ENCODE results near the gene PITPNC1. TPM values are rescaled to one million over a fixed set of nuclear protein-coding genes. Genes with fewer than 3 reads are reported as not detected.

PITPNC1 gene
- total RNA-seq, 1 donor from 2014 or later: 28.7 TPM

- peaks cover 3% of the 10 kb centered on the region for H3K36me3 ChIP-seq (ENCODE audit: control insufficient read depth, insufficient read depth, low read length)
- TF ChIP-seq, protein P1, sequence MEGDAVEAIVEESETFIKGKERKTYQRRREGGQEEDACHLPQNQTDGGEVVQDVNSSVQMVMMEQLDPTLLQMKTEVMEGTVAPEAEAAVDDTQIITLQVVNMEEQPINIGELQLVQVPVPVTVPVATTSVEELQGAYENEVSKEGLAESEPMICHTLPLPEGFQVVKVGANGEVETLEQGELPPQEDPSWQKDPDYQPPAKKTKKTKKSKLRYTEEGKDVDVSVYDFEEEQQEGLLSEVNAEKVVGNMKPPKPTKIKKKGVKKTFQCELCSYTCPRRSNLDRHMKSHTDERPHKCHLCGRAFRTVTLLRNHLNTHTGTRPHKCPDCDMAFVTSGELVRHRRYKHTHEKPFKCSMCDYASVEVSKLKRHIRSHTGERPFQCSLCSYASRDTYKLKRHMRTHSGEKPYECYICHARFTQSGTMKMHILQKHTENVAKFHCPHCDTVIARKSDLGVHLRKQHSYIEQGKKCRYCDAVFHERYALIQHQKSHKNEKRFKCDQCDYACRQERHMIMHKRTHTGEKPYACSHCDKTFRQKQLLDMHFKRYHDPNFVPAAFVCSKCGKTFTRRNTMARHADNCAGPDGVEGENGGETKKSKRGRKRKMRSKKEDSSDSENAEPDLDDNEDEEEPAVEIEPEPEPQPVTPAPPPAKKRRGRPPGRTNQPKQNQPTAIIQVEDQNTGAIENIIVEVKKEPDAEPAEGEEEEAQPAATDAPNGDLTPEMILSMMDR (IDR thresholded peaks at IDR 0.05; ENCODE audit: insufficient read depth, low read length, severe bottlenecking): peak; percentile 29
- no peak overlapping the region for H3K4me3 ChIP-seq (ENCODE audit: low read depth, low read length)
- FAIRE-seq (no peak), DNase-seq (ENCODE audit: low read depth) (no peak)
- no peaks in the 10 kb centered on the region for H3K27me3 ChIP-seq (ENCODE audit: control insufficient read depth, insufficient read depth, low read length)
Measured at GRCh38 chr17:67359960-67360791, 16.9 kb upstream of the PITPNC1 start.

DNA sequence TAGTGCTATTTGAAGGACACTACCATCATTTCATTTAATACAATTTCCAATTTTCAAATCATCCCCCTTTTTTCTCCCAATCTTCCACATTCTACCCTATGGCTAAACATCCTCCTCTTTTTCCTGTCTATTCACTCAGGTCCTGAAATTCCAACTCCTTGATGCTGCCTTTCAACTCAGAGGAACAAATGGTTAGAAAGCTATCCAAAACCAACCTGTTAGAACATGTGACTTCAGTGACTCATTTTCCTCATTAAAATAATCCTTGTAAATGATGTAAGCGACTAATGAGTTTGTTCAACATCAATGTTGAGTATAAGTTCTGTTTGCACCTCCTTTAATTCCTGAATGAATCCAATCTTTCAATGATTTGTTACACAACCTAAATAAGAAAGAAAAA, 16.2 kb upstream of the PITPNC1 start:
- FAIRE-seq: no peak
- Histone ChIP-seq H3K4me3 (ENCODE audit: low read depth, low read length) (no peak overlapping the region), H3K27me3 (ENCODE audit: control insufficient read depth, insufficient read depth, low read length) (no peaks in the 10 kb centered on the region), H3K36me3 (ENCODE audit: control insufficient read depth, insufficient read depth, low read length) (peaks cover 2% of the 10 kb centered on the region)
- DNase-seq (ENCODE audit: low read depth): peak; percentile 89
- TF ChIP-seq, protein P1 (IDR thresholded peaks at IDR 0.05; ENCODE audit: insufficient read depth, low read length, severe bottlenecking): no peak

DNA sequence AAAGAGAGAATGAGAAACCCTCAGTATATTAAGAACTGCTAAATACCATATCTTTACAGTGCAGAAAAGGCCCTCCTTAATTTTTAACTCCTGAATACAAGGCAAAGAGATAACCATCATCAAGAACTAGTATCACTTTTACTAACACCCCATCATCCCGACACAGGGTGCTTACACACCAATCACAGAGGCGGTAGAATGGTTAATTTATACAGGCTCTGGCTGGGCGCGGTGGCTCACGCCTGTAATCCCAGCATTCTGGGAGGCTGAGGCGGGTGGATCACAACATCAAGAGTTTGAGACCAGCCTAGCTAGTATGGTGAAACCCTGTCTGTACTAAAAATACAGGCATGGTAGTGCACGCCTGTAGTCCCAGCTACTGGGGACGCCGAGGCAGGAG, 14.9 kb upstream of the PITPNC1 start:
- no peak for DNase-seq (ENCODE audit: low read depth)
- no peak for FAIRE-seq
- Histone ChIP-seq H3K27me3 (ENCODE audit: control insufficient read depth, insufficient read depth, low read length) (no peaks in the 10 kb centered on the region), H3K4me3 (ENCODE audit: low read depth, low read length) (no peak overlapping the region), H3K36me3 (ENCODE audit: control insufficient read depth, insufficient read depth, low read length) (peaks cover 1% of the 10 kb centered on the region)
- TF ChIP-seq, protein P1 (IDR thresholded peaks at IDR 0.05; ENCODE audit: insufficient read depth, low read length, severe bottlenecking): no peak

GRCh38 chr17:67364847-67365737, 12.0 kb upstream of the PITPNC1 start:
- no peaks in the 10 kb centered on the region for H3K36me3 ChIP-seq (ENCODE audit: control insufficient read depth, insufficient read depth, low read length)
- FAIRE-seq (no peak), DNase-seq (ENCODE audit: low read depth) (no peak)
- no peaks in the 10 kb centered on the region for H3K27me3 ChIP-seq (ENCODE audit: control insufficient read depth, insufficient read depth, low read length)
- H3K4me3 ChIP-seq (ENCODE audit: low read depth, low read length): peak overlapping the region; percentile 99
- TF ChIP-seq, protein P1 (IDR thresholded peaks at IDR 0.05; ENCODE audit: insufficient read depth, low read length, severe bottlenecking): no peak

DNA sequence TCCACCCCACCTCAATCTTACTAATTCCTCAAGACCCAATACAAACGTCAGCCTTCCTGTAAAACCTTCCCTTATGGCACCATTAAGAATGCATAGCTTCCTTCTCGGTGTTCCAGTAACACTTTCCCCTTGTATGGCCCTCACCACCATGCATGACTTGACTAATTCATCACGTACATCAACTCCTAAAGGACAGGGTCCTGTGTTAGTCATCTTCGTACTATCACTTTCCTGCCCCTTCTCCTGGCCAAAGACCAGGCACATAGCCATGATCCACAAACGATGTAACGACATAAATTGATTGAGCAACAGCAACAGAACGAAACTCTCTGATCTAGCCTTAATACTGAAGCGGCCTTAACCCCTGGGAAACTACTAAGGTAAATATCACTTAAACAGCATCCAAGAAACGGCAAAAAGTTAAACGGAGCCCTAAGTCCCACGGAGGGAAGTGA, 11.3 kb upstream of the PITPNC1 start:
- FAIRE-seq (no peak), DNase-seq (ENCODE audit: low read depth) (peak; percentile 71)
- peak overlapping the region; percentile 99 for H3K4me3 ChIP-seq (ENCODE audit: low read depth, low read length)

More for the DNA sequence above, 11.3 kb upstream of the PITPNC1 start:
- no peaks in the 10 kb centered on the region for H3K36me3 ChIP-seq (ENCODE audit: control insufficient read depth, insufficient read depth, low read length)
- H3K27me3 ChIP-seq (ENCODE audit: control insufficient read depth, insufficient read depth, low read length): no peaks in the 10 kb centered on the region
- TF ChIP-seq, protein P1 (IDR thresholded peaks at IDR 0.05; ENCODE audit: insufficient read depth, low read length, severe bottlenecking): no peak
